SK-N-MC (cell line): ENCODE measurements around the gene TRIM2.

Experiments
- EZH2 ChIP-seq: fragments of 200-600 bp; sonication (generic); IDR thresholded peaks from one replicate; pipeline ENCODE4 v1.6.1; 2017; ENCODE audit warnings: antibody characterized with exemption
- POLR2AphosphoS5 ChIP-seq: IDR thresholded peaks from 2 replicates; pipeline ENCODE4 v1.6.1; 2012; ENCODE audit warnings: mild to moderate bottlenecking, low read depth, low read length, borderline replicate concordance

GRCh38 chr4:153283260-153283659, 79.0 kb downstream of the TRIM2 start:
- TF ChIP-seq EZH2 (no peak), POLR2AphosphoS5 (no peak)
